GM19463 (cell line): Measurements from ENCODE around the gene FUT4.
"Not testable (repeated sequence)": the region's sequence is repeated elsewhere in the genome, so short reads cannot be mapped to it uniquely, and the experiment has no call there.

Experiments used
- ATAC-seq: cut with Tn5 transposase; IDR thresholded peaks from one replicate; pipeline ENCODE4 v1.9.1; 2021; ENCODE audit warnings: mild to moderate bottlenecking, moderate library complexity; ENCODE audit not compliant: unreplicated experiment

Gene FUT4

DNA sequence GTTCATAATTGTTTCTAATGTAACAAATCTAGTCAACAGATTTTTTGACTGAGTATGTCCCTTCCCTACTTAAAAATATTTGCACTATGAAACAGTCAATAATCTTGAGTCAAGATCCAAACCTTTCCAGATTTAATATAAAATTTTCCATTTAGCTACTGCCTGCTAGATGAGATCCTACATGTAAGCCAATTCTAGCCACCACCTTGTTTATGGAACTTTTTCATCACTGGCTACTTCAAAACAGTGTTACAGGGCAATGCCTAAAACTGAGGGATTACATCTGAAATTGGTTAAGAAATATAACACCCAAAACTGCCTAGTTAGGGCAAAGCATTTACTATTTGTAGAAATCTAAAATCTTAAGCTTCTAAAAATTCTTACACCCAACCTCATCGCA is 10.5 kb upstream of the FUT4 start:
- no peak for ATAC-seq

DNA sequence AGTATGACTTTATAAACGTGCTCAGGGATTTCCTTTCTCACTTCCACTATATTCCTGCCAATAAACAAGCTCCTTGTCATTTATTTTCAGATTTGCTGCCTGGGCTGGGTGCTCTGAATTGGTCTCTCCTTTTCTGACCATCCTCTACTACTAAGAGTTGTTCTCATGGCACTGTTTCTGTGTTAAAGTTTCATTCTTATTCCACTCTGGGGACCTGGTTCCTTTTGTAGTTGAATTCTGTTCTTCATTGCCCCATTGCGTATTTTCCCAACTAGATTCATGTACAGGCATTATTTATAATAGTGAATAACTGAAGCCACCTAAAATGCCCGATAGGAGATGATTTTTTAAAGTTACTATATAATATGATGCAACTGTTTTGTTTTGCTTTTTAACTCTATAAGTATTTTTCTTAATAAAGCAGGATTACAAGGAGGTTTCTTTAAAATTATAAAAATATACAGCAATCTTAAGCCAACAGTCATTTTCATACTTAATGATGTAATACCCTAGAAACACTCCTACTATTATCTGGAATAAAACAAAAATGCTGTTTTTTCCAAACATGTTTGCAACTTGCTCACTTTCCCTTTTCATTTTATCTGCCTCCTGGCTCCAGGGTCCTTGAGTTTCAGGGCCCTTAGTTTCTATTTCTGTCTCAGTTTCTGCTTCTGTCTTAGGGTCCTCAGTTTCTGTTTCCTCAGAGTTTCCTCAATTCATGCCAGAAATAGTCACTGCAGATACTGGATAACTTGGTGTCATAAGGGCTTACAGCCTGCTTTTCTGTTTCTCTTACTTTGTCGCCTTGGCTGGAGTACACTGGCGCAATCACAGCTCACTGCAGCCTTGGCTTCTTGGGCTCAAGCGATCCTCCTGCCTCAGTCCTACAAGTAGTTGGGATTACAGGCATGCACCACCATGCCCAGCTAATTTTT is 9.8 kb upstream of the FUT4 start:
- ATAC-seq, result peak; percentile 45

DNA sequence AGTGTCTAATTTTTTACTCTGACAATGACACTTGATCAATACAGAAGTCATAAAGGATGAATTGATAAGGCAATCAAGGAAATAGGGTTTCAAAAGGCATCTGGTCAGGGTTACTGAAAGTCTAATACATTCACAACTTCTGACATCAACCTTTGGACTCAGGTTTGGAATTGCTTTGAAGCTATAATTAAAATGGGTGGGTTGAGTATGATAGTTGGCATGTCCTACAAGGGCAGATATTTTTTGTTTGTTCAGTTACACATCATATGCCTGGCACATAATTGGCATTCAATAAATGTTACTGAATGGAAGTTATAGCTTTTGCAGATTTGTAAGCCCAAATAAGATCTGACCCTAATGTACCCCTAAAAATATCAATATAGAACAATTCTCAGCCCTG is 7.3 kb upstream of the FUT4 start:
- no peak for ATAC-seq

DNA sequence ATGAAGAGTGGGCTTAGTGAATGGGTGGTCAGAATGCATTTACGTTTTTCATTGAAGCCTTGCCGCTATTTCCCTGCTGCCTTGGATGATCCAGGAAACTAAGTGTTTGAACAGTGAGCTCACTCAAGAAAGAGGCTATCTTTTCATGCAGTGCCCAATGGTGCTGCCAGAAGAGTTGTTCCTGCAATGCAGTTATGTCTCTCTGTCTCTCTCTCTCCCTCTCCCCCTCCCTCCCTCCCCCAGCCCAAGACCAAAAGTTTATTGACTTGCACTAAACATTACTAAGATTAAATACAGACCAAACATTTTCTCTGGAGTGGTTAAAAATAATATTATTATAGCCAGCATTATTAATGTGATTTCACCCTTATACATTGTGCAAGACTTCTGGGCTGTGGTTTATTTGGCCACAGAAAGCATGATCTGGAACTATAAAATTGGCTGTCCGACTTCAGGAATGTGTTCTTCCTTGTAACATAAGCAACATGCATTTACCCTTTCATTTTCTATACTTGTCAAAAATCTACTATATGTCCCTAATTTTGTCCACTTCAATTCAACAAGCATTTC is 6.6 kb upstream of the FUT4 start:
- ATAC-seq, result no peak

DNA sequence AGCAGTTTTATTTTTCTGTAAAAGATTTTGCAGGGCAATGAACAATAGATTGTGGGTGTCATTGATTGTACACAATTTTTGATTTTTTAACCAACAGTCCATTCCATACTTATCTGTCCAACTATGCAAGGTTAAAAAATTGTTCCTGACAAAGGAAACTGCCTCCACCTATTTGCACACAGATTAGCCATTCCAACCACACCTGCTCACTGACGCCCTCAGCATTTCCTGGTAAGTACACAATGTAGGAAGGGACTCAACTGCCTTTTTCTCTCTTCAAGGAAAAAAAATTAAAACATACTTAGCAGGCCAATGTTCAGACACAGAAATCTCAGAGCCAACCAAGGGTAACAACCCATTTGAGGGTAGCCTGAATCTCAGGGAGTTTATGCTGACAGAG is 4.3 kb upstream of the FUT4 start:
- no peak for ATAC-seq

DNA sequence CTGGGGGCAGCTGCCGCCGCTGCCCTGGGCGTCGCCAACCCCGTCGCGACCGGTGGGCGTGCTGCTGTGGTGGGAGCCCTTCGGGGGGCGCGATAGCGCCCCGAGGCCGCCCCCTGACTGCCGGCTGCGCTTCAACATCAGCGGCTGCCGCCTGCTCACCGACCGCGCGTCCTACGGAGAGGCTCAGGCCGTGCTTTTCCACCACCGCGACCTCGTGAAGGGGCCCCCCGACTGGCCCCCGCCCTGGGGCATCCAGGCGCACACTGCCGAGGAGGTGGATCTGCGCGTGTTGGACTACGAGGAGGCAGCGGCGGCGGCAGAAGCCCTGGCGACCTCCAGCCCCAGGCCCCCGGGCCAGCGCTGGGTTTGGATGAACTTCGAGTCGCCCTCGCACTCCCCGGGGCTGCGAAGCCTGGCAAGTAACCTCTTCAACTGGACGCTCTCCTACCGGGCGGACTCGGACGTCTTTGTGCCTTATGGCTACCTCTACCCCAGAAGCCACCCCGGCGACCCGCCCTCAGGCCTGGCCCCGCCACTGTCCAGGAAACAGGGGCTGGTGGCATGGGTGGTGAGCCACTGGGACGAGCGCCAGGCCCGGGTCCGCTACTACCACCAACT is 1.0 kb downstream of the FUT4 start:
- ATAC-seq, result no peak

- no peak for ATAC-seq
Observed at GRCh38 chr11:94545264-94546161, 1.8 kb downstream of the FUT4 start.

DNA sequence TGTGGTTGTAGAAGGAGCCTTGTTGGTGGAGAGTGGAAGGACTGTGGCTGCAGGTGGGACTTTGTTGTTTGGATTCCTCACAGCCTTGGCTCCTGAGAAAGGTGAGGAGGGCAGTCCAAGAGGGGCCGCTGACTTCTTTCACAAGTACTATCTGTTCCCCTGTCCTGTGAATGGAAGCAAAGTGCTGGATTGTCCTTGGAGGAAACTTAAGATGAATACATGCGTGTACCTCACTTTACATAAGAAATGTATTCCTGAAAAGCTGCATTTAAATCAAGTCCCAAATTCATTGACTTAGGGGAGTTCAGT is 2.4 kb downstream of the FUT4 start:
- no peak for ATAC-seq

- no peak for ATAC-seq
Observed at GRCh38 chr11:94546886-94547285, 3.2 kb downstream of the FUT4 start.

DNA sequence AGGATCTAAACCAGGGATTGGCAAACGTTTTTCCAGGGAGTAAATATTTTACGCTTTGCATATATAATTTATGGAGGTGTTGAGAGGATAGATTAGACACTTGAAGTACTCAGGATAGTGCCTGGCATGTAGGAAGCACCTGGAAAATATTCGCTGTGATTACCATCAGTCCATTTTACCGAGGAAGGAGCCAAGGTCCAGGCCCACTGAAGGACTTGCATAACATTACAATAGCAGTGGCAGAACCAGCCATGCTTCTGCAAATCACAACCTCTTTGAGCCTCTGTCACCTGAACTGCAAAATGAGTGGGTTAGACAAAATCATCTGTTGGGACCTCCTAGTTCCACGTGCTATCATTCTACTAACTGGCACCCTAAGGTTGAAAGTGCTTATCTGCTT is 5.4 kb downstream of the FUT4 start:
- ATAC-seq, result no peak

- peak; percentile 46 for ATAC-seq
Observed at GRCh38 chr11:94550513-94550912, 6.8 kb downstream of the FUT4 start.

DNA sequence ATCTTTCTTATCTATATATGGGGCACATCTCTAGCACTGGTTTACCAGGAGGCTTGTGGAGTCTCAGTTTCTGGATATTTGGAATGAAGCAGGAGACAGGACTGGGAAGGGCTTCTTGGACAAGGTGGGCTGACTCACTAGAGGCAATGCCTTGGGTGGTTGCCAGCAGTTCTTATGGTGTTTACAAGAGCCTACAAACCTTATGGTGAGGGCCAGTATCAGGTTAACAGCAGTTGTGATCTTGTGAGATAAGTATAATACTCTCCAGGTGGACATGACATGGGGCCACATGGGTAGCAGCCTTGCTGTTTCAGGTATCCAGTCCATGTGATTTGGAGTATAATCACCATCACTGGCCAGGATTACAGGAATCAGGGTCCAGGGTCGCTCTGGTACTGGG is 10.2 kb downstream of the FUT4 start:
- no peak for ATAC-seq

GRCh38 chr11:94555752-94556329 is 12.1 kb downstream of the FUT4 start:
- not testable (repeated sequence) for ATAC-seq

- ATAC-seq, result no peak
Observed at GRCh38 chr11:94557421-94557820, 13.7 kb downstream of the FUT4 start.

DNA sequence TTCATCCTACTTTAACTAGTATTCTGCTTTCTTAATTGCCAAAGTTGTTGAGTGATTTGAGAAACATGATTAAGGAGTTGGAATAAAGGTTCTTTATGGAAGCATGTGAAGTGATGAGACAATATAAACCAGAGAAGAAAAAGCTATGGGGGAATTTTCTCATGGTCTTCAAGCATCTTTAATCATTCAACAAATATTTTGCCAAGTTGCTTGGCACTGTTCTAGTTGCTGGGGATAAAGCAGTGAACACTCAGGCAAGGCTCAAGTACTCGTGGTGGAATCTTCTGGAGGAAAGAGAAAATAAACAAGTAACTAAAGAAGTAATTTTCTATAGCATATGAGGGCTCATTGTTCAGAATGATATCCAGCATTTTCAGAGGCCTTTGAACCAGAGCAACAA is 14.3 kb downstream of the FUT4 start:
- ATAC-seq, result no peak

DNA sequence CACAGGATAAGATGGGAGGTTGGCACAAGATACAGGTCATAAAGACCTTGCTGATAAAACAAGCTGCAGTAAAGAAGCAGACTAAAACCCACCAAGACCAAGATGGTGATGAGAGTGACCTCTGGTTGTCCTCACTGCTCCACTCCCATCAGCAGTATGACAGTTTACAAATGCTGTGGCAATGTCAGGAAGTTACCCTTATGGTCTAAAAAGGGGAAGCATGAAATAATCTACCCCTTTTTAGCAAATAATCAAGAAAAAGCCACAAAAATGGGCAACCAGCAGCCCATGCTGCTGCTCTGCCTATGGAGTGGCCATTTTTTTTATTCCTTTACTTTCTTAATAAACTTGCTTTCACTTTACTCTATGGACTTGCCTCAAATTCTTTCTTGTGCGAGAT is 14.7 kb downstream of the FUT4 start:
- ATAC-seq, result peak; percentile 53

- ATAC-seq, result no peak
Observed at GRCh38 chr11:94558932-94559331, 15.2 kb downstream of the FUT4 start.

GRCh38 chr11:94559361-94559760 is 15.6 kb downstream of the FUT4 start:
- ATAC-seq, result no peak

GRCh38 chr11:94560834-94561233 is 17.1 kb downstream of the FUT4 start:
- no peak for ATAC-seq

GRCh38 chr11:94563176-94563847 is 19.6 kb downstream of the FUT4 start:
- no peak for ATAC-seq
